ENCODE data around the gene PAQR6. TPM values are rescaled to one million over a fixed set of nuclear protein-coding genes. Genes with fewer than 3 reads are reported as not detected.

The PAQR6 gene
- total and polyA plus RNA-seq, 10 of the 15 experiments (the other 5 are each of a cell fraction or from before 2014, with no cell fraction given) = 0.42 to 4.5 (median 1.3) TPM

DNA sequence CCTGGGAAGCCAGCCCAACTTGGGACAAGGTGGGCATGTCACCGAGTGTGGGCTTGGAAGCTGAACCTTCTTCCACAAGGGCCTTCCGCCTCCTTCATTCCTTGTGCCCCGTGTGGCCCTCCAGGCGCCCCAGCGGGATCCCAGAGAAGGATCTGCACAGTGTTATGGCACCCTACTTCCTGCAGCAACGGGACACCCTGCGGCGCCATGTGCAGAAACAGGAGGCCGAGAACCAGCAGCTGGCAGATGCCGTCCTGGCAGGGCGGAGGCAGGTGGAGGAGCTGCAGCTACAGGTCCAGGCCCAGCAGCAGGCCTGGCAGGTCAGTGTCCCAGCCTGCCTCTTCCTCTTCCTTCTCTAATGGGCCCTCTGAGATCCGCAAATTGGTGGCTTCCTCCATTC is 11.7 kb downstream of the PAQR6 start (continued):
- no peak for TF ChIP-seq ZBED1 (IDR thresholded peaks at IDR 0.05; ENCODE audit: borderline replicate concordance)
- no peak for TF ChIP-seq SREBF1 (IDR thresholded peaks at IDR 0.05; ENCODE audit: low read length)
- TF ChIP-seq, protein P1, sequence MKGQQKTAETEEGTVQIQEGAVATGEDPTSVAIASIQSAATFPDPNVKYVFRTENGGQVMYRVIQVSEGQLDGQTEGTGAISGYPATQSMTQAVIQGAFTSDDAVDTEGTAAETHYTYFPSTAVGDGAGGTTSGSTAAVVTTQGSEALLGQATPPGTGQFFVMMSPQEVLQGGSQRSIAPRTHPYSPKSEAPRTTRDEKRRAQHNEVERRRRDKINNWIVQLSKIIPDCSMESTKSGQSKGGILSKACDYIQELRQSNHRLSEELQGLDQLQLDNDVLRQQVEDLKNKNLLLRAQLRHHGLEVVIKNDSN (IDR thresholded peaks at IDR 0.05; ENCODE audit: borderline replicate concordance, extremely low read length, insufficient read depth, low read depth, low read length) = no peak
- no peak for TF ChIP-seq WRNIP1 (IDR thresholded peaks at IDR 0.05; ENCODE audit: borderline replicate concordance, low read depth, low read length)
- TF ChIP-seq, protein P2, sequence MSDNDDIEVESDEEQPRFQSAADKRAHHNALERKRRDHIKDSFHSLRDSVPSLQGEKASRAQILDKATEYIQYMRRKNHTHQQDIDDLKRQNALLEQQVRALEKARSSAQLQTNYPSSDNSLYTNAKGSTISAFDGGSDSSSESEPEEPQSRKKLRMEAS (IDR thresholded peaks at IDR 0.05; ENCODE audit: low read depth, low read length) = no peak

DNA sequence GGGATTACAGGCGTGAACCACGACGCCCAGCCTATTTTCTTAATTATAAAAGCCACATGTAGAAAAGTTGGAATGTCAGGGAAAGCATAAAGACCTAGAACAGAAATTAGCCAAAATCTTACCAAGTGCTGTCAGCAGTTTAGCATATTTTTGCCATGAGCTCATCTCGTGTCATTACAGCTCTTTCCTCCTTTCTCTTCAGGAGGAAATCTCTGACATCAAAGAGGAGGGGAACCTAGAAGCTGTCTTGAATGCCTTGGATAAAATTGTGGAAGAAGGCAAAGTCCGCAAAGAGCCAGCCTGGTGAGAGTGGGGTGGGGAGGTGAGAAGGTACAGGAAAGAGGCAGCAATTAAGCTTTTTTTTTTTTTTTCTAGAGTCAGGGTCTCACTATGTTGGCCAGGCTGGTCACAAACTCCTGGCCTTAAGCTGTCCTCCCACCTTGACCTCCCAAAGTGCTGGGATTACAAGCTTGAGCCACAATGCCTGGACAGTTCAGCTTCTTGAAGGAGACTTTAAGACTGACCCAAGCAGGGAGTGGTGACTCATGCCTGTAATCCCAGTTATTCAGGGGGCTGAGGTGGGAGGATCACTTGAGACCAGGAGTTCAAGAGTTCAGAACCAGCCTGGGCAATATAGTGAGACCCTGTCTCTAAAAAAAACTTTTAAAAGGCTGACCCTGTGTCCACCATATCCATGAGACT is 14.3 kb downstream of the PAQR6 start:
- peak; percentile 61 for FAIRE-seq
- ChIA-PET RAD21 (ENCODE audit: unreplicated experiment) (no interaction called here), CTCF (interaction anchor here (0.8 to 1.6 kb wide), 3 partner anchors 10 to 85 kb away, joined by 3 to 7 read pairs (median 3); no protein-coding TSS in a partner anchor), POLR2A (interaction anchor here (0.6 to 0.7 kb wide), 5 partner anchors 26 to 549 kb away, joined by 3 to 5 read pairs (median 3); no protein-coding TSS in a partner anchor), SMC1A (ENCODE audit: uncharacterized antibody, unreplicated experiment) (interaction anchor here (1.3 to 1.9 kb wide), 4 partner anchors 8 to 86 kb away, joined by 3 to 6 read pairs (median 4); partner anchors contain the start of gene BGLAP)
- Histone ChIP-seq H2AFZ (ENCODE audit: control insufficient read depth, low read depth, low read length) (no peak overlapping the region), H3K36me3 (ENCODE audit: control insufficient read depth in 2 of 2, insufficient read depth in 2 of 2, low read length in 1 of 2) (peaks cover 3 to 19% of the 10 kb centered on the region in 2 experiments), H3K79me2 (ENCODE audit: control insufficient read depth, insufficient read depth, low read length) (no peaks in the 10 kb centered on the region), H3K4me1 (ENCODE audit: control insufficient read depth, insufficient read depth, low read length) (peaks cover under 1% of the 10 kb centered on the region), H3K4me3 (no peak overlapping the region), H3K9me3 (replicated peaks; ENCODE audit: control insufficient read depth, insufficient read depth, low read length) (no peaks in the 10 kb centered on the region), H3K27ac (ENCODE audit: control insufficient read depth, insufficient read depth) (no peak overlapping the region), H4K20me1 (ENCODE audit: control insufficient read depth, insufficient read depth) (no peaks in the 10 kb centered on the region), H3K9ac (ENCODE audit: control insufficient read depth, insufficient read depth, low read length) (no peak overlapping the region), H3K4me2 (ENCODE audit: control insufficient read depth, insufficient read depth) (no peak overlapping the region), H3K27me3 (replicated peaks in 1 of 2; ENCODE audit: control insufficient read depth in 2 of 2, insufficient read depth in 2 of 2, low read length in 1 of 2) (no peaks in the 10 kb centered on the region)
- no peak for TF ChIP-seq ATF7 (IDR thresholded peaks at IDR 0.05; ENCODE audit: low read depth)
- no peak for TF ChIP-seq TCF3 (IDR thresholded peaks at IDR 0.05; ENCODE audit: borderline replicate concordance, insufficient read depth, low read depth, low read length)
- TF ChIP-seq NFXL1 (IDR thresholded peaks at IDR 0.05; ENCODE audit: borderline replicate concordance) = no peak
- no peak for TF ChIP-seq SP1 (IDR thresholded peaks at IDR 0.05; ENCODE audit: low read depth, low read length)
- TF ChIP-seq TARDBP (IDR thresholded peaks at IDR 0.05; ENCODE audit: borderline replicate concordance) = no peak
- TF ChIP-seq, protein P3, sequence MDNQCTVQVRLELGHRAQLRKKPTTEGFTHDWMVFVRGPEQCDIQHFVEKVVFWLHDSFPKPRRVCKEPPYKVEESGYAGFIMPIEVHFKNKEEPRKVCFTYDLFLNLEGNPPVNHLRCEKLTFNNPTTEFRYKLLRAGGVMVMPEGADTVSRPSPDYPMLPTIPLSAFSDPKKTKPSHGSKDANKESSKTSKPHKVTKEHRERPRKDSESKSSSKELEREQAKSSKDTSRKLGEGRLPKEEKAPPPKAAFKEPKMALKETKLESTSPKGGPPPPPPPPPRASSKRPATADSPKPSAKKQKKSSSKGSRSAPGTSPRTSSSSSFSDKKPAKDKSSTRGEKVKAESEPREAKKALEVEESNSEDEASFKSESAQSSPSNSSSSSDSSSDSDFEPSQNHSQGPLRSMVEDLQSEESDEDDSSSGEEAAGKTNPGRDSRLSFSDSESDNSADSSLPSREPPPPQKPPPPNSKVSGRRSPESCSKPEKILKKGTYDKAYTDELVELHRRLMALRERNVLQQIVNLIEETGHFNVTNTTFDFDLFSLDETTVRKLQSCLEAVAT (IDR thresholded peaks at IDR 0.05) = no peak
- TF ChIP-seq BMI1 (IDR thresholded peaks at IDR 0.05; ENCODE audit: borderline replicate concordance) = no peak
- TF ChIP-seq RAD51 (IDR thresholded peaks at IDR 0.05) = no peak
- TF ChIP-seq STAT3 (IDR thresholded peaks at IDR 0.05; ENCODE audit: low read depth, low read length) = no peak
- TF ChIP-seq PAX5 (IDR thresholded peaks at IDR 0.05; ENCODE audit: borderline replicate concordance, low read depth, low read length) = no peak
- TF ChIP-seq SUZ12 (IDR thresholded peaks at IDR 0.05; ENCODE audit: unreplicated experiment) = no peak
- TF ChIP-seq CBFB (IDR thresholded peaks at IDR 0.05; ENCODE audit: low read depth) = no peak
- 92% methylated on average over 5 of the region's 5 CpGs for WGBS (ENCODE audit: insufficient coverage, insufficient replicate concordance, low lambda C conversion rate, missing lambda C conversion rate)
- no peak for DNase-seq (ENCODE audit: low read depth, low spot score)
- intact Hi-C loops (cut with micrococcal nuclease; ENCODE audit: unreplicated experiment) (no loop called here), in situ Hi-C loops (cut with MboI) (no loop called here)
- ATAC-seq = no peak
- BruUV-seq (replicated peaks) = no TSS peak

Data from GM12878 (cell line).